Medulla oblongata (tissue), 1 donor: ENCODE measurements around the gene UNG.
"Not testable (repeated sequence)": the region's sequence is repeated elsewhere in the genome, so short reads cannot be mapped to it uniquely, and the experiment has no call there.

Experiments used
- DNase-seq: peaks from one replicate; pipeline ENCODE4 v3.0.0-alpha.2; 2015; ENCODE audit errors: extremely low spot score

The UNG gene

GRCh38 chr12:109097435-109098182 lies at the start of gene UNG:
UNG (plus strand) TSS chr12:109097597; CDS start chr12:109097680, 83 bp downstream.
- DNase-seq = peak; percentile 98

GRCh38 chr12:109048706-109049105 lies 48.7 kb upstream of the UNG start:
- DNase-seq = not testable (repeated sequence)

- not testable (repeated sequence) for DNase-seq
These were observed 47.6 kb upstream of the UNG start for GRCh38 chr12:109049794-109050193.

- DNase-seq = no peak
These were observed 45.3 kb upstream of the UNG start for GRCh38 chr12:109052097-109052413.

- peak; percentile 85 for DNase-seq
These were observed 44.7 kb upstream of the UNG start, which contains the start of gene USP30 for GRCh38 chr12:109052414-109053323. USP30 (plus strand) TSS chr12:109052576; CDS start chr12:109052679, 103 bp downstream.

GRCh38 chr12:109053382-109054123 lies 43.8 kb upstream of the UNG start:
- DNase-seq = peak; percentile 23

GRCh38 chr12:109054124-109054513 lies 43.3 kb upstream of the UNG start:
- DNase-seq = not testable (repeated sequence)

- DNase-seq = no peak
These were observed 42.9 kb upstream of the UNG start for GRCh38 chr12:109054520-109054919.

GRCh38 chr12:109056891-109057290 lies 40.5 kb upstream of the UNG start:
- peak; percentile 57 for DNase-seq

GRCh38 chr12:109057376-109057775 lies 40.0 kb upstream of the UNG start:
- peak; percentile 72 for DNase-seq

- no peak for DNase-seq
These were observed 38.6 kb upstream of the UNG start for GRCh38 chr12:109058773-109059172.

- no peak for DNase-seq
These were observed 33.3 kb upstream of the UNG start for GRCh38 chr12:109064143-109064542.

- DNase-seq = no peak
These were observed 32.1 kb upstream of the UNG start for GRCh38 chr12:109065154-109065852.

GRCh38 chr12:109065853-109066193 lies 31.6 kb upstream of the UNG start:
- no peak for DNase-seq

GRCh38 chr12:109069307-109070271 lies 27.8 kb upstream of the UNG start:
- DNase-seq = no peak

GRCh38 chr12:109074866-109075265 lies 22.5 kb upstream of the UNG start:
- no peak for DNase-seq

GRCh38 chr12:109082751-109083150 lies 14.6 kb upstream of the UNG start:
- DNase-seq = no peak

- no peak for DNase-seq
These were observed 13.0 kb upstream of the UNG start for GRCh38 chr12:109084425-109084824.

GRCh38 chr12:109085590-109085989 lies 11.8 kb upstream of the UNG start:
- no peak for DNase-seq

- no peak for DNase-seq
These were observed 10.1 kb upstream of the UNG start for GRCh38 chr12:109087250-109087649.
